K562 treated with DMSO at 1 percent for 48 hours (cell line): ENCODE measurements around the gene MRPL34. TPM values are rescaled to one million over a fixed set of nuclear protein-coding genes. Genes with fewer than 3 reads are reported as not detected.

Source experiments
- total RNA-seq: library from RNA; unstranded; fragments of 300-600 nt; gene quantifications from 2 replicates; pipeline ENCODE4 v1.2.3, GENCODE V29; 2022; ENCODE audit warnings: low replicate concordance; ENCODE audit errors: extremely low read depth

The MRPL34 gene
- not detected in 2 replicates for total RNA-seq

GRCh38 chr19:17305517-17306284, at the start of gene MRPL34:
Gene MRPL34 (plus strand): TSS chr19:17305872. CDS start chr19:17305893, 21 bp downstream.

GRCh38 chr19:17264641-17264979, 41.1 kb upstream of the MRPL34 start, which contains the start of gene USHBP1:
Gene USHBP1 (minus strand): TSS chr19:17264745. CDS start chr19:17264299, 446 bp downstream.

GRCh38 chr19:17266975-17267788, 38.5 kb upstream of the MRPL34 start, which contains the start of gene BABAM1:
Gene BABAM1 (plus strand): TSS chr19:17267443. CDS start chr19:17268807, 1,364 bp downstream.

GRCh38 chr19:17281391-17282304, 24.0 kb upstream of the MRPL34 start, which contains the start of gene ANKLE1:
Gene ANKLE1 (plus strand): TSS chr19:17281901. CDS start chr19:17281921, 20 bp downstream.

GRCh38 chr19:17303167-17303939, 2.3 kb upstream of the MRPL34 start, which contains the start of gene ABHD8:
Gene ABHD8 (minus strand): TSS chr19:17303425. CDS start chr19:17301616, 1,809 bp downstream.

GRCh38 chr19:17309198-17309964, 3.7 kb downstream of the MRPL34 start, which contains the start of gene DDA1:
Gene DDA1 (plus strand): TSS chr19:17309563. CDS start chr19:17309655, 92 bp downstream.

GRCh38 chr19:17334414-17335409, 29.0 kb downstream of the MRPL34 start, which contains the start of gene ANO8:
Gene ANO8 (minus strand): TSS chr19:17334855. CDS start chr19:17334670, 185 bp downstream.

GRCh38 chr19:17336872-17337674, 31.4 kb downstream of the MRPL34 start, which contains the start of gene GTPBP3:
Gene GTPBP3 (plus strand): TSS chr19:17337553. CDS start chr19:17337612, 59 bp downstream.

Other genes starting within 250 kb of the MRPL34 start
- gene HAUS8, start 230.4 kb upstream of the MRPL34 start, total RNA-seq = not detected in 2 replicates
- 416 TPM in 1 of 2 replicates, not detected in the other for gene MYO9B, start 230.1 kb upstream of the MRPL34 start, total RNA-seq
- not detected in 2 replicates for gene USE1, start 90.5 kb upstream of the MRPL34 start, total RNA-seq
- gene OCEL1, start 79.6 kb upstream of the MRPL34 start, total RNA-seq = not detected in 2 replicates
- 322 TPM in 1 of 2 replicates, not detected in the other for gene NR2F6, start 60.0 kb upstream of the MRPL34 start, total RNA-seq
- gene USHBP1, start 41.1 kb upstream of the MRPL34 start, total RNA-seq = not detected in 2 replicates
- gene BABAM1, start 38.4 kb upstream of the MRPL34 start, total RNA-seq = not detected in 2 replicates
- not detected in 2 replicates for gene ANKLE1, start 24.0 kb upstream of the MRPL34 start, total RNA-seq
- gene ABHD8, start 2.4 kb upstream of the MRPL34 start, total RNA-seq = not detected in 2 replicates
- gene DDA1, start 3.7 kb downstream of the MRPL34 start, total RNA-seq = 453 TPM in 1 of 2 replicates, not detected in the other
- not detected in 2 replicates for gene ANO8, start 29.0 kb downstream of the MRPL34 start, total RNA-seq
- not detected in 2 replicates for gene GTPBP3, start 31.7 kb downstream of the MRPL34 start, total RNA-seq
- not detected in 2 replicates for gene PLVAP, start 71.5 kb downstream of the MRPL34 start, total RNA-seq
- not detected in 2 replicates for gene CCDC194, start 88.3 kb downstream of the MRPL34 start, total RNA-seq
- gene BST2, start 99.8 kb downstream of the MRPL34 start, total RNA-seq = 2,778 TPM in 1 of 2 replicates, not detected in the other
- not detected in 2 replicates for gene MVB12A, start 114.2 kb downstream of the MRPL34 start, total RNA-seq
- not detected in 2 replicates for gene TMEM221, start 142.8 kb downstream of the MRPL34 start, total RNA-seq
- gene NXNL1, start 155.1 kb downstream of the MRPL34 start, total RNA-seq = not detected in 2 replicates
- not detected in 2 replicates for gene SLC27A1, start 164.7 kb downstream of the MRPL34 start, total RNA-seq
- not detected in 2 replicates for gene PGLS, start 205.8 kb downstream of the MRPL34 start, total RNA-seq
- gene COLGALT1, start 249.8 kb downstream of the MRPL34 start, total RNA-seq = 98.5 TPM in 1 of 2 replicates, not detected in the other